GM12892 (cell line): ENCODE results near the gene ABLIM3.

Experiments
- DNase-seq: peaks from one replicate; pipeline ENCODE4 v3.0.0; 2011; ENCODE audit not compliant: insufficient read length
- FAIRE-seq: peaks from 2 replicates; lab custom pipeline; 2011; peaks lifted over from hg19 to GRCh38; lab: Jason Lieb, UNC
- POLR2A ChIP-seq: IDR thresholded peaks from 2 replicates; pipeline ENCODE4 v1.6.1; 2011; ENCODE audit warnings: low read depth, low read length, control low read depth
- POLR2AphosphoS5 ChIP-seq: IDR thresholded peaks from 2 replicates; pipeline ENCODE4 v1.6.1; 2011; ENCODE audit warnings: low read depth, low read length, control low read depth
- TAF1 ChIP-seq: IDR thresholded peaks from 2 replicates; pipeline ENCODE4 v1.6.1; 2011; ENCODE audit warnings: low read depth, mild to moderate bottlenecking, control low read depth, low read length, borderline replicate concordance

The ABLIM3 gene

GRCh38 chr5:149237662-149238061 is 96.4 kb downstream of the ABLIM3 start:
- FAIRE-seq = no peak
- TF ChIP-seq POLR2A = no peak
- no peak for TF ChIP-seq TAF1
- TF ChIP-seq POLR2AphosphoS5 = no peak
- no peak for DNase-seq

- no peak for DNase-seq
- no peak for FAIRE-seq
- TF ChIP-seq POLR2AphosphoS5 (no peak), POLR2A (no peak), TAF1 (no peak)
Measured at GRCh38 chr5:149238540-149238939, 97.2 kb downstream of the ABLIM3 start.

DNA sequence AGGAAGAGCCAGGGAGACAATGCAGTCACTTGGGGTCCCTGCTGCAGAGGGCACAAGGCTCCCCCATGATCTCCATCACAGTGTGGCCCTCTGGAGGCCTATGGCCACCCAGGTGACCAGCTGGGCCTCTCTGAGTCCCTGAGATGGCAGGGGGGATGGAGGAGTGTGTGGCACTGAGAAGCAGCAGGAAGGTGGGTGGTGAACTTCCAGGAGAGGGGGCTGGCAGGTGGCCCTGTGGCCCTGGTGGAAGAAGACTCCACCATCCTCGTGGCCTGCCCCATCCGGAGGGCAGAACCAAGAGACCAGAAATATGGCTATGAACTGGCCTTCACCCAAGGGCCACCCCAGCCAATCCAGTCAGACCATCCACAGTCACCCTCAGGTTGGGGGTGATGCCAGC is 98.6 kb downstream of the ABLIM3 start:
- TF ChIP-seq POLR2A = no peak
- no peak for TF ChIP-seq TAF1
- no peak for TF ChIP-seq POLR2AphosphoS5
- DNase-seq (no peak), FAIRE-seq (no peak)

DNA sequence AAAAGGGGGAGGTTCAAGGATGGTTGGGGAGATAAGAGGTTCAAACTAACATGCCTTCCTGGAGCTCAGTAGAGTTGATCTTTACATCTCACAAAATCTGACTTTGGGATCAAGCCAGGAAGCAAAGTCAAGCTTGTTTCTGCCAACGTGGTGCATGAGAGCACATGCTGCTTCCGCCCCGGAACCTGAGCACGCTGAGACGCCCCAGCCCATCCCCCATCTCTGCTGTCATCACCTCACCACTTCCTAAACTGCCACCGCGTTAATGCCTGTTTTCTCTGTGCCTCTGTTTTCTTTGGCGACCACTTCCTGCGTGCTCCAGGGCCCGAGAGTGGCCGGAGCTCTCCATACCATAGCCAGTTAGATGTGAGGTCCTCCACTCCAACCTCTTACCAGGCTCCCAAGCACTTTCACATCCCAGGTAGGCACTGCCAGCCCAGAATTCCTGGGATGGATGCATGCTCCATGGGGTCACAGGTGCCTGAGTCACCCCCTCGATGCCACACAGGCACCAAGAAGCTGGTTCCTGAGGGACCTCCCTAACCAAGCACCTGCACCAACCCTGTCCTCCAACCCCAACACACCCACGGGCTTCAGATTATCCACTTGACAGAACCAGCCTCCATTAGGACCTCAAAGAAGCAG is 99.2 kb downstream of the ABLIM3 start:
- DNase-seq = no peak
- TF ChIP-seq POLR2A = no peak
- no peak for TF ChIP-seq TAF1
- no peak for FAIRE-seq

GRCh38 chr5:149242339-149242738 is 101.0 kb downstream of the ABLIM3 start:
- FAIRE-seq (no peak), DNase-seq (no peak)
- TF ChIP-seq TAF1 = no peak
- TF ChIP-seq POLR2A = no peak
- no peak for TF ChIP-seq POLR2AphosphoS5

GRCh38 chr5:149246906-149247305 is 105.6 kb downstream of the ABLIM3 start:
- DNase-seq (no peak), FAIRE-seq (no peak)
- no peak for TF ChIP-seq POLR2AphosphoS5
- no peak for TF ChIP-seq POLR2A
- TF ChIP-seq TAF1 = no peak

DNA sequence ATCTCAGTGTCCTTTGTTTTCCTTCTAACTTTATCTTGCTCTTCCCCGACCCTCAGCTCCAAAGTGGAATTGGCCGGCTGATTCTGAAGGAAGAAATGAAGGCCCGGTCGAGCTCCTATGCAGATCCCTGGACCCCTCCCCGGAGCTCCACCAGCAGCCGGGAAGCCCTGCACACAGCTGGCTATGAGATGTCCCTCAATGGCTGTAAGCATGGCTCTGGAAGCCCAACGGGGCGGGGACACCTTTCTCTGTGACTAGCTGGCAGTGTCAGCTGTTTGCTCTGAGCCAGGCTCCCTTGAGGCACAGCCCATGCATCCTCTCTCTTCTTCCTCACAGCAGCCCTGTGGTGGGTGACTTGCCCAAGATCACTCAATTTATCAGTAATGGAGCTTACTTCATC is 106.4 kb downstream of the ABLIM3 start:
- DNase-seq (no peak), FAIRE-seq (no peak)
- no peak for TF ChIP-seq TAF1

- DNase-seq (no peak), FAIRE-seq (no peak)
- TF ChIP-seq TAF1 (no peak), POLR2A (no peak), POLR2AphosphoS5 (no peak)
Measured at GRCh38 chr5:149251546-149251945, 110.3 kb downstream of the ABLIM3 start.

DNA sequence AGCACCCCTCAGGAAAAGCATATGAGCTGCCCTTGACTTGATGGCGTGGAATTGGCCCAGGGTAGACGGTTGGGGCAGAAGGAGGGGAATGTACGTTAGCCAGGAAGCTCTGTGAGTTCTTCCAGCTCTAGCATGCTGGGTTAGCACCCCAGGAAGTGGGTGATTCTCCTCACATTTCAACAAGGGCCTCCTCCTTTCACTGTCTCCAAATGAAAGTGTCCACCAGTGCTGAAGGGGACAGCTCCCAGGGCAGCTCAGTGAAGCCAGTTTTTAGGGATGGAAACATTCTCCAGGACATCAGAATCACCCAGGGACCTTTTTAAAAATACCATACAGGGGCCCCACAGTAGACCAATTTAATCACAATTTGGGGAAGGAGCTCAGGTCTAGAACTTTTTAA is 113.2 kb downstream of the ABLIM3 start:
- DNase-seq (no peak), FAIRE-seq (no peak)
- TF ChIP-seq POLR2A (no peak), POLR2AphosphoS5 (no peak), TAF1 (no peak)

DNA sequence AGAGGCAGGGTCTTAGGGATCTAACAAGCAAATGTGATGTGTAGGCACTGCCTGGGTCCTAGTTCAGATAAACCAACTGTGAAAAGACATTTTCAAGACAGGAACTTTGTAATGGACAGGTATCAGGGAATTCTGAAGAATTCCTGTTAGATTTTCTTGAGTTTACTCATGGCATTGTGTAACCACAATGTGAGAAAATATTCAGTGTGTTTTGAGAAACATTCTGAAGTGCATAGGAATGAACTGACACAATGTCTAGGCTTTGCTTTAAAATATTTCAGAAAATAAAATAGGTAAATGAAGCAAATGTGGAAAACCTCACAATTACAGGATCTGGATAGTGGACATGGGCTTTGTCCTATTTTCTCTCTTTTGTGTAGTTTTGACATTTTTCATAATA is 115.2 kb downstream of the ABLIM3 start:
- TF ChIP-seq POLR2A (no peak), POLR2AphosphoS5 (no peak), TAF1 (no peak)
- DNase-seq (no peak), FAIRE-seq (no peak)

DNA sequence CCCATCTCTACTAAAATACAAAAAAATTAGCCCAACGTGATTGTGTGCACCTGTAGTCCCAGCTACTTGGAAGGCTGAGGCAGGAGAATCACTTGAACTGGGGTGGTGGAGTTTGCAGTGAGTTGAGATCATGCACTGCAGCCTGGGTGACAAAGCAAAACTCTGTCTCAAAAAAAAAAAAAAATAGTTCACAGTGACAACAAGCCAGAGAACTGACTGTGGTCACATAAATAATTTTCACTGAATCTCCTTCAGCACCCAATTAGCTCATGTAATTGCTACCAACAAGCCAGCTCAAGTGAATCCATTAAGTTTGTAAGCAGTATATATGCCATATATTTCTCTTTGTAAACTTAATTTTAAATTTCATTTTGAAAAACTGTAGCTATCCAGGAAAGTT is 115.8 kb downstream of the ABLIM3 start:
- DNase-seq = no peak
- no peak for TF ChIP-seq POLR2A
- no peak for TF ChIP-seq POLR2AphosphoS5
- TF ChIP-seq TAF1 = no peak

DNA sequence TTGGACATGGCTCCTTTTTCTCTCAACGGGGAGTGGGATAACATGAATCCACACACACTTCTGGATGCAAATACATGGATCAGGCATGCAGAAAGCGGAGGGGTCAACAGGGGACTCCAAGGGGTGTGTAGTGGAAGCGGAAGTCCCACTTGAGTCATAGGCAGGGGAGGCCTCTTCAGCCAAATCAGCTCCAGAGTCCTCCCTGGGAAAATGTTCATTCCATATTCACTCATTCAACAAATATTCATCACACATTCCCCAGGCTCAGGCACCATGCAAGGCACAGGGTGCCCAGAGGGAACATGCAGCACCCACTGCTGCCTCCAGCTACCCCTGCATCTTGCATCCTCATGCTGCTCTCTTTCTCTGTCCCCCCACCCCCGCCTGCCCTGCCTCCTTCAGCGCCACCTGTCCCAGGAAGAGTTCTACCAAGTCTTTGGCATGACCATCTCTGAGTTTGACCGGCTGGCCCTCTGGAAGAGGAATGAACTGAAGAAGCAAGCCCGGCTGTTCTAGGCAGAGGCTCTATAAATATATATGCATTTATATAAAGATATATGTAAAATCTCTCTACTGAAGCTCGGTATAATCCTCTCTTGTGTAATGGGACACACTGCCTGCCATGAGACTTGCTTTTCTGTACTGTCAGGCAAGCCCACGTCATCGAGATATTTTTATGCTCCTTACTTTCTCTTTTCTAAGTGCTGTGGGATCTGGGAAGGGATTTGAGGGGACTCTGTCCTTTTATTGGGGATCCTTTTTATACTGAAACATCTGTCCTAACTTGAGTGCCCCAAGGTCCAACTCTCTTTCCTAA is 116.8 kb downstream of the ABLIM3 start:
- no peak for TF ChIP-seq TAF1
- no peak for TF ChIP-seq POLR2A
- no peak for TF ChIP-seq POLR2AphosphoS5
- no peak for FAIRE-seq
- DNase-seq = no peak

More for the DNA sequence above, 115.8 kb downstream of the ABLIM3 start:
- no peak for FAIRE-seq
